ENCODE data around the gene ASB16. TPM values are rescaled to one million over a fixed set of nuclear protein-coding genes. Genes with fewer than 3 reads are reported as not detected.
A peak's percentile ranks its signal among the peaks of the same experiment; 100 is the strongest.

Gene ASB16
- total RNA-seq, 1 experiment from 2014 or later, result not detected

- Mint-ChIP-seq H3K36me3 (ENCODE audit: insufficient read depth, unreplicated experiment) (peaks cover 6% of the 10 kb centered on the region), H3K4me1 (ENCODE audit: insufficient read depth, unreplicated experiment) (peaks cover 6% of the 10 kb centered on the region), H3K4me3 (ENCODE audit: unreplicated experiment) (peak overlapping the region; percentile 86), H3K27ac (ENCODE audit: low read depth, unreplicated experiment) (peak overlapping the region; percentile 98), H3K9me3 (ENCODE audit: unreplicated experiment) (no peaks in the 10 kb centered on the region), H3K27me3 (ENCODE audit: insufficient read depth, unreplicated experiment) (no peaks in the 10 kb centered on the region)
- no peak for TF ChIP-seq CTCF (IDR thresholded peaks at IDR 0.05; ENCODE audit: unreplicated experiment)
- intact Hi-C loops (cut with micrococcal nuclease), result loop anchor here (2.0 to 5.0 kb wide), 2 partner anchors 14 to 36 kb away; no protein-coding TSS in a partner anchor
- no peak for DNase-seq (ENCODE audit: unreplicated experiment)
- TSS peak; percentile 60 for BruUV-seq (replicated peaks)
- ChIA-PET CTCF (interaction anchor here (0.6 to 2.1 kb wide), 8 partner anchors 10 to 221 kb away, joined by 3 to 14 read pairs (median 4); no protein-coding TSS in a partner anchor), POLR2A (interaction anchor here (0.7 to 3.5 kb wide), 21 partner anchors 8 to 975 kb away, joined by 3 to 66 read pairs (median 8); partner anchors contain the start of genes G6PC3, GRN, HROB and LSM12)
These were observed 47.6 kb upstream of the ASB16 start for GRCh38 chr17:44122816-44123355.

GRCh38 chr17:44123356-44124117, 47.0 kb upstream of the ASB16 start, which contains the start of gene HDAC5:
Gene HDAC5 (minus strand): TSS chr17:44123641. CDS start chr17:44117515, 6,126 bp downstream.
- peaks cover 6% of the 10 kb centered on the region for H3K4me1 Mint-ChIP-seq (ENCODE audit: insufficient read depth, unreplicated experiment)
- peak within 1 kb of the TSS; percentile 98 for H3K27ac Mint-ChIP-seq (ENCODE audit: low read depth, unreplicated experiment)
- H3K4me3 Mint-ChIP-seq (ENCODE audit: unreplicated experiment), result peak within 1 kb of the TSS; percentile 86
- no peaks in the 10 kb centered on the region for H3K9me3 Mint-ChIP-seq (ENCODE audit: unreplicated experiment)
- peak; percentile 92 for DNase-seq (ENCODE audit: unreplicated experiment)
- H3K27me3 Mint-ChIP-seq (ENCODE audit: insufficient read depth, unreplicated experiment), result no peaks in the 10 kb centered on the region
- peak; percentile 57 for TF ChIP-seq CTCF (IDR thresholded peaks at IDR 0.05; ENCODE audit: unreplicated experiment)
- POLR2A ChIA-PET, result interaction anchor here (0.7 to 3.5 kb wide), 20 partner anchors 10 to 222 kb away, joined by 3 to 66 read pairs (median 8); partner anchors contain the start of genes G6PC3, GRN, HROB and LSM12
- CTCF ChIA-PET, result interaction anchor here (0.6 to 2.1 kb wide), 11 partner anchors 9 to 95 kb away, joined by 3 to 14 read pairs (median 3); no protein-coding TSS in a partner anchor
- intact Hi-C loops (cut with micrococcal nuclease), result loop anchor here (2.0 to 5.0 kb wide), 2 partner anchors 15 to 36 kb away; no protein-coding TSS in a partner anchor
- H3K36me3 Mint-ChIP-seq (ENCODE audit: insufficient read depth, unreplicated experiment), result peaks cover 6% of the 10 kb centered on the region
- no TSS peak for BruUV-seq (replicated peaks)

- TSS peak; percentile 99 for BruUV-seq (replicated peaks)
- TF ChIP-seq CTCF (IDR thresholded peaks at IDR 0.05; ENCODE audit: unreplicated experiment), result no peak
- Mint-ChIP-seq H3K4me1 (ENCODE audit: insufficient read depth, unreplicated experiment) (peaks cover under 1% of the 10 kb centered on the region), H3K9me3 (ENCODE audit: unreplicated experiment) (no peaks in the 10 kb centered on the region), H3K36me3 (ENCODE audit: insufficient read depth, unreplicated experiment) (peaks cover 6% of the 10 kb centered on the region), H3K27me3 (ENCODE audit: insufficient read depth, unreplicated experiment) (no peaks in the 10 kb centered on the region), H3K4me3 (ENCODE audit: unreplicated experiment) (peak overlapping the region; percentile 86), H3K27ac (ENCODE audit: low read depth, unreplicated experiment) (peak overlapping the region; percentile 98)
- POLR2A ChIA-PET, result interaction anchor here (0.7 to 3.5 kb wide), 20 partner anchors 9 to 221 kb away, joined by 3 to 66 read pairs (median 8); partner anchors contain the start of genes G6PC3, GRN, HROB and LSM12
- CTCF ChIA-PET, result interaction anchor here (0.6 to 2.1 kb wide), 6 partner anchors 10 to 45 kb away, joined by 3 to 14 read pairs (median 3); no protein-coding TSS in a partner anchor
- intact Hi-C loops (cut with micrococcal nuclease), result loop anchor here (5.0 kb wide), 1 partner anchor 37 kb away; no protein-coding TSS in a partner anchor
- no peak for DNase-seq (ENCODE audit: unreplicated experiment)
These were observed 46.4 kb upstream of the ASB16 start for GRCh38 chr17:44124118-44124438.

GRCh38 chr17:44128383-44128782, 42.1 kb upstream of the ASB16 start:
- Mint-ChIP-seq H3K27ac (ENCODE audit: low read depth, unreplicated experiment) (no peak overlapping the region), H3K36me3 (ENCODE audit: insufficient read depth, unreplicated experiment) (no peaks in the 10 kb centered on the region), H3K27me3 (ENCODE audit: insufficient read depth, unreplicated experiment) (no peaks in the 10 kb centered on the region), H3K4me1 (ENCODE audit: insufficient read depth, unreplicated experiment) (peaks cover 8% of the 10 kb centered on the region), H3K9me3 (ENCODE audit: unreplicated experiment) (no peaks in the 10 kb centered on the region), H3K4me3 (ENCODE audit: unreplicated experiment) (no peak overlapping the region)
- no TSS peak for BruUV-seq (replicated peaks)
- intact Hi-C loops (cut with micrococcal nuclease), result no loop called here
- no peak for TF ChIP-seq CTCF (IDR thresholded peaks at IDR 0.05; ENCODE audit: unreplicated experiment)
- no peak for DNase-seq (ENCODE audit: unreplicated experiment)
- ChIA-PET CTCF (interaction anchor here (0.6 to 1.2 kb wide), 4 partner anchors 11 to 1750 kb away, joined by 3 to 4 read pairs (median 3); no protein-coding TSS in a partner anchor), POLR2A (interaction anchor here (0.6 to 3.1 kb wide), 3 partner anchors 9 to 284 kb away, joined by 3 to 9 read pairs (median 4); no protein-coding TSS in a partner anchor)

Measured in MCF 10A (cell line).